ENCODE measurements around the gene SNN. TPM values are rescaled to one million over a fixed set of nuclear protein-coding genes. Genes with fewer than 3 reads are reported as not detected.
A peak's percentile ranks its signal among the peaks of the same experiment; 100 is the strongest.

The SNN gene
- total RNA-seq, 6 experiments from 2014 or later: 3.5 to 7.9 (median 5.6) TPM

GRCh38 chr16:11721781-11722467 lies 53.7 kb downstream of the SNN start:
- WGBS (ENCODE audit: insufficient coverage, low coverage, low lambda C conversion rate, missing lambda C conversion rate): 74% methylated on average over 4 of the region's 4 CpGs
- DNase-seq (no peak), ATAC-seq (no peak)
- Histone ChIP-seq H3K27me3 (no peaks in the 10 kb centered on the region), H3K36me3 (peaks cover 5 to 48% (median 24%) of the 10 kb centered on the region in 4 donors), H3K4me1 (peaks cover 0 to 50% (median 17%) of the 10 kb centered on the region in 4 donors), H3K4me3 (no peak overlapping the region), H3K9me3 (no peaks in the 10 kb centered on the region), H3K27ac (no peak overlapping the region)
- TF ChIP-seq CTCF (IDR thresholded peaks at IDR 0.05) (no peak), POLR2A (IDR thresholded peaks at IDR 0.05) (no peak)
- intact Hi-C loops (cut with DNase I): loop anchor here in 1 of 2 donors (10.0 kb wide), 1 partner anchor 73 kb away; the partner anchor contains the start of gene ZC3H7A

GRCh38 chr16:11722468-11722808 lies 54.2 kb downstream of the SNN start:
- intact Hi-C loops (cut with DNase I): loop anchor here in 1 of 2 donors (10.0 kb wide), 1 partner anchor 72 kb away; the partner anchor contains the start of gene ZC3H7A
- 80% methylated on average over 3 of the region's 3 CpGs for WGBS (ENCODE audit: insufficient coverage, low coverage, low lambda C conversion rate, missing lambda C conversion rate)
- Histone ChIP-seq H3K9me3 (no peaks in the 10 kb centered on the region), H3K4me1 (peaks cover 0 to 50% (median 18%) of the 10 kb centered on the region in 4 donors), H3K27ac (no peak overlapping the region), H3K4me3 (no peak overlapping the region), H3K27me3 (no peaks in the 10 kb centered on the region), H3K36me3 (peaks cover 5 to 48% (median 24%) of the 10 kb centered on the region in 4 donors)
- TF ChIP-seq POLR2A (IDR thresholded peaks at IDR 0.05) (no peak), CTCF (IDR thresholded peaks at IDR 0.05) (no peak)
- no peak for DNase-seq
- no peak for ATAC-seq

- H3K27me3 ChIP-seq: no peaks in the 10 kb centered on the region
- H3K27ac ChIP-seq: peak overlapping the region; percentile 25 to 77 (median 68)
- H3K4me1 ChIP-seq: peaks cover 0 to 59% (median 23%) of the 10 kb centered on the region in 4 donors
- no peaks in the 10 kb centered on the region for H3K9me3 ChIP-seq
- intact Hi-C loops (cut with DNase I): loop anchor here in 1 of 2 donors (10.0 kb wide), 1 partner anchor 69 kb away; the partner anchor contains the start of gene ZC3H7A
- ATAC-seq: no peak
- DNase-seq: no peak
- H3K4me3 ChIP-seq: no peak overlapping the region
- H3K36me3 ChIP-seq: peaks cover 0 to 51% (median 20%) of the 10 kb centered on the region in 4 donors
- 83% methylated on average over 1 of the region's 1 CpG for WGBS (ENCODE audit: insufficient coverage, low coverage, low lambda C conversion rate, missing lambda C conversion rate)
- TF ChIP-seq CTCF (IDR thresholded peaks at IDR 0.05): no peak
- no peak for TF ChIP-seq POLR2A (IDR thresholded peaks at IDR 0.05)
These were observed 57.2 kb downstream of the SNN start for GRCh38 chr16:11725457-11725856.

GRCh38 chr16:11726008-11726407 lies 57.8 kb downstream of the SNN start:
- TF ChIP-seq CTCF (IDR thresholded peaks at IDR 0.05): no peak
- no peak for TF ChIP-seq POLR2A (IDR thresholded peaks at IDR 0.05)
- intact Hi-C loops (cut with DNase I): loop anchor here in 1 of 2 donors (10.0 kb wide), 1 partner anchor 69 kb away; the partner anchor contains the start of gene ZC3H7A
- Histone ChIP-seq H3K4me3 (no peak overlapping the region), H3K27me3 (no peaks in the 10 kb centered on the region), H3K9me3 (no peaks in the 10 kb centered on the region), H3K4me1 (peaks cover 0 to 62% (median 23%) of the 10 kb centered on the region in 4 donors), H3K36me3 (peaks cover 0 to 51% (median 17%) of the 10 kb centered on the region in 4 donors), H3K27ac (peak overlapping the region; percentile 56 to 77 (median 68))
- DNase-seq (peak; percentile 39 to 74 (median 69)), ATAC-seq (peak; percentile 87 to 92 (median 88))
- WGBS (ENCODE audit: insufficient coverage, low coverage, low lambda C conversion rate, missing lambda C conversion rate): 50% methylated on average over 8 of the region's 8 CpGs
